NCI-H2107 treated with DMSO at 0.1 percent for 48 hours (cell line): ENCODE results near the gene ZNF410.
"Not testable (repeated sequence)": the region's sequence is repeated elsewhere in the genome, so short reads cannot be mapped to it uniquely, and the experiment has no call there.

Experiments
- DNase-seq: peaks from one replicate; lab custom pipeline; 2025; ENCODE audit not compliant: unreplicated experiment; lab: John Stamatoyannopoulos, UW

Gene ZNF410

DNA sequence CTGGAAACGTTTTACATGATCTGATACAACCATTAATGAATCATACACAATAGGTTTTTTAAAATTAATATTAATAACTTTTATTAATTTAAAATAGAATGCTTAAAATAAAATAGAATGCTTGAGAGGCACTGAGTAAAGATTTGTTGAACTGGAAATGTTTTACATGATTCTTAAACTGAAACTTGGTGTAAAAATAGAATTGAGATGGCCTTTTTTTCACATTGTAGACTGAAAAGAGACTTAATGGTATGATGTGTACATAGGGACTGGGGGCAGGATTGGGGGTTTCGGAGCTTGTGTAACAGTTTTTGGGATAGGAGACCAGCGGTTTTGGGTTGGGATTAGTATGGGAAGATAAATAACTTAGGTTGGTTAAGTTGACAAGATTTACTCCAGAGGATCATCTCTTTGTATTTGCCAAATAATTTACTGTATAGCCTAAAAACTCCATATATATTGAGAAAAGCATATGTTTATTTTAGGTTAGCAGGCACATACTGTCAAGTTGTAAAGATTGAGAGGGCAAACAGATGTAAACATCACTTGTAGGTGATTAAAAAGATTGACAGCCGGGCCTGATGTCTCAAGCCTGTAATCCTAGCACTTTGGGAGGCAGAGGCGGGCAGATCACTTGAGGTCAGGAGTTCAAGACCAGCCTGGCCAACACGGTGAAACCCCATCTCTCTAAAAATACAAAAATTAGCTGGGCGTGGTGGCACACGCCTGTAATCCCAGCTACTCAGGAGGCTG is 2.0 kb upstream of the ZNF410 start:
- DNase-seq: no peak

DNA sequence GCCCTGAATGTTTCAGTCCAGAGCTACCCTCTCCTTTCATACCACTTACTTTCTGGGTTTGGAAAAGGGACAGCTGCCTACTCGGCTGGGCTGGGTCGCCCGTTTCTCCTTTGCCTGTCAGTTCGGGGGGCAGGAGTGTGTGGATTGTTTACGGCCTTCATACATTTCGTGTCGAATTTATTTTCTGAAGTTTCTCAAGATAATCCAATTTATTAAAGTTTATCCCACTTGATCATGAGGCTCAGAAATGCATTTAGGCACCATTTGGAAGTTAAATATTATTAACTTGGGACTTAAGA is 608 bp downstream of the ZNF410 start:
- DNase-seq: no peak

DNA sequence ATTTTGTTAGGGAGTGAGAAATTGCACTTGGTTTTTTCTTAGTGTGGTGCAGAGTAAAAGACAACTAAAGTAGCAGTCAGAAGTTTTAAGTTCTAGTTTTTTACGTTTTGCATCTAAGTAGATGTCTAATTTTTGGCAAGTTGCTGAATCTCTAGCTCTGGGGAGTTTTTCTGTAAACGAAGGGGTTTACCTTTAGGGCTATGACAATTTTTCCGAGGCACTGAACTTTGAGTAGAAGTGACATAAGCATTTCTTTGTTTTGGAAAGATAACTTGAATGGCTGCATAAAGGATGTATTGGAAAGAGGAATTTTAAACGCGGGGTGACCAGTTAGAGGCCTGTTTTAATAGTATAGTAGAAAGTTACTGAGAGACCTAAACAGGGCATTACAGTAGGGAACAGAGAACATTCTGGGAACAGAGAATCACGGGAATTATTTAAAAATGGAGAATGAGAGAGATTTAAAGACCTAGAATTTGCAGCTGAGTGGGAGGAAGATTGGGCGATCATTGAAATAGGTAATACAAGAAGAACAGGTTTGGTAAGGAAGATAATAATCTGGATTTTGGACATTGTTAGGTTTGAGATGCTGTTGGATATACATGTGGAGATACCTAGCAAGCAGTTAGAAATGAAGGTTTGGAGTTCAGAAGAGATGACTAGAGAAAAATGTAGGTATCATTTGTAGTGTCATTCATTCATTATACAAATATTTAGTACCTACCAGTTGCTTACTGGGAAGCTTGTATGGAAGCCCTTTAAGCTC is 1.2 kb downstream of the ZNF410 start:
- DNase-seq: no peak

DNA sequence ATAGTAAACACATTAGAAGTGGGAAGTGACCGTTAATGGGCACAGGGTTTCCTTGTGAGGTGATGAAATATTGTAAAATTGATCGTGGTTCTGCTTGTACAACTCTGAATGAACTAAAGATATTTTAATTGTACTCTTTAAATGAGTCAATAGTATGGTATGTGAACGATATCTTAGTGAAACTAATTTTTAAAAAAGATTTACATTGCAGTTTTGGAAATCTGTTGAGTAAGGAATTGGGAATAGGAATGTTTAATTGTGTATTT is 1.7 kb downstream of the ZNF410 start:
- no peak for DNase-seq

DNA sequence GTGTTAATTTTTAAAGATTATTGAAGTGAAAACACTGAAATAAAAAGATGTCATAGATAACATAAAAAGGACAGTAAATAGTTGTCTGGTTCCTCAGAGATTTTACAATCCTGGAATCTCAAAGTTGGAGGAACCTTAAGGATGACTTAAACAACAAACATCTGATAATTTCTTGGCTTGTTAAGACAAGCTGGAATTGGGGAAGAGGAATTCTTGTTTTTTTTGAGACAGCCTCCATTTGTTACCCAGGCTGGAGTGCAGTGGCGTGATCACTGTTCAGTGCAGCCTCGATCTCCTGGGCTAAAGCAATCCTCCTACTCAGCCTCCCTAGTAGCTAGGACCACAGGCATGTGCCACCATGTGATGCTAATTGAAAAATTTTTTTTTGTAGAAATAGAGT is 2.3 kb downstream of the ZNF410 start:
- DNase-seq: no peak

DNA sequence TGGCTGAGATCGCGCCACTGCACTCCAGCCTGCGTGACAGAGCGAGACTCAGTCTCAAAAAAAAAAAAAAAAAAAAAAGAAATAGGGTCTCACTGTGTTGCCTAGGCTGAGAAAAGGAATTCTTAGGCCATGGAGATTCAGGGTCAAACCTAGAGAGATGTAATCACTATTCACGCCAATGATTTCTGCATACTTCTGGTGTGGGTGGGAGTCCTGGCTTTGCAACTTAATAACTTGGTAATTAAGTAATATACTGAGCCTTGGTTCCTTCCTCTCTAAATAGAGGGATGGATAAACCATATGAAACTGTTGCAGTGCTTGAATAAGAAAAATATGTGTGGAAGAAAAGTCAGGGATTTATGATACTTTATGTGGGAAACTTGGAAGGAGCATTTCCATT is 2.7 kb downstream of the ZNF410 start:
- DNase-seq: no peak

DNA sequence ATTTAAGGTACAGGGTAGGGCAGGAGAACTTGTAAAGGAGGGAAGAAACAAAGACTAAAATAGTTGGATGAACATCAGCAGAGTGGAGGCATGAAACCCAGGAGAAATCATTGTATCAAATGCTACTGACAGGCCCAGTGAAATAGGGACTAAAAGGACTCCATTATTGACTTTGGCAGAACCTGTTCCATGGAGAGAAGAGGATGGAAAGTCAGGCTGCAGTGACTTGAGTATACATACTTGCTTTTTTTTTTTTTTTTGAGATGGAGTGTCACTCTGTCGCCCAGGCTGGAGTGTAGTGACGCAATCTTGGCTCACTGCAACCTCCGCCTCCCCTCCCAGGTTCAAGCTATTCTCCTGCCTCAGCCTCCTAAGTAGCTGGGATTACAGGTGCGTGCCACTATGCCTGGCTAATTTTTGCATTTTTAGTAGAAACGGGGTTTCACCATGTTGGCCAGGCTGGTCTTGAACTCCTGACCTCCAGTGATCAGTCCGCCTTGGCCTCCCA is 7.6 kb downstream of the ZNF410 start:
- not testable (repeated sequence) for DNase-seq

DNA sequence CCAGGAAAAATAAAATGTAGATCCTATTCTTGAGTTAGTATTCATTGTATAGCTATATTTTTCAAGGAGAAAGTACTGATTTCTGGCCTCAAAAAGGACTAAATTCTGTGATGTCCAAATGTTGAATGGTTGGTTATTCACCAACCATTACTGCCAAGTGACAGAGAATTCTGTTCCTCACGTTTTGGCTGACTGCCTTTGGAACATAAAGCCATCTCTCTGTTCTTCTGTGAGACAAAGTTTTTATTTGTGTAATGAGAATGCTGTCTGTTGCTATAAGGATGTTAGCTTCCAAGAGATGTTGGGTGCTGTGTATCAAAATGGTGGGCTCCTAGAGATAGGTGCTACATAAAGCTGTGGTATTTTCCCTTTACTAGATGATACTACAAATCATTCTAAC is 9.3 kb downstream of the ZNF410 start:
- no peak for DNase-seq

DNA sequence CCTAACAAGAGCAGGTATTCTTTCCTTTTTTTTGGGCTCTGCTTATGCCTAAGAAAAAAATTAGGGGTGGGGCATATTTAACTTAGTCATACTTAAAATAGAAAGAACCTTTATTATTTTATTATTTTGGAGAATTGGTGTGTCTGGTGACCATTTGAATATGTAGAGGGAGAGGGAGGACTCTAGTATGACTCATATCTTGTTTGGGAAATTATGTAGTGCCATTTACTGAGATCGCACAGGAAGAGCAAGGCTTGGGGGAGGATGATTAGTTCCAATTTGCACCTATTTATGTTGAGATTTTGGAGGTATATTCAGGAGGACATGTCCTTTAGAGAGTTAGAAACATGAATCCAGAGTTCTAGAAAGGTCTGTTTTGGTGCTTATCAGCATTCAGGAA is 9.9 kb downstream of the ZNF410 start:
- DNase-seq: no peak

DNA sequence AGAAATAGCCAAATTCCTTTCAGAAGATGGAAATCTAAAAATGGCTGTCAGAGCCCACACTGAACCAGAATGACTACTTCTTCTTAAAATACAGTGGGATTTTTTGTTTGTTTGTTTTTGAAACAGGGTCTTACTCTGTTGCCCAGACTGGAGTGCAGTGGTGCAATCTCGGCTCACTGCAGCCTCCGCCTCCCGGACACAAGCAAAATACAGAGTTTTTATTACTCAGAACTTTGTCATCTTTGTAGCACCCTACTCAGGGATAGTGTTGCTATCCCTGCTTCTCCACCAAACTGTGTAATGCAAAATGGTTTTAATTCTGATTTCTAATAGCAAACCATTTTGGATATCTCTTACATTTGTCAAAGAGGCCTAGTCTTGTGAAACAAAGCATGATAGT is 16.4 kb downstream of the ZNF410 start:
- DNase-seq: no peak

DNA sequence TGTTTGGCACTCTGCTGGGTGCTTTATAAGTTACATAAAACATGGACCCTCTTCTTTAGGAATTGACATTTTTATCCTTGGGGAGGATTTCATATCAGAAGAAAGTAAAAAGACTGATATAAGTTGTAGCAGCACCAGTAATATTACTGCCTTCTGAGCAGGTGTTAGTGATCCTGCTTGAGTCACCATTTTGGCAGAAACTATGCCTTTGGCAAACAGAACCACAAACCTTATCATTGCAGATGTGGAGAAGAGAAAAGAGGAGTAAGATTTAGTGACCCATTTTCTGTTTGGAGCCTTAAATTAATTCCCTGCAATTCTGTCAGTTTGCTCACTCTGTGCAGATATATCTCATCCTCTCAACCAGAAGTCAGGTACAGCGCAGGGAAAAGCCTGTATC is 23.0 kb downstream of the ZNF410 start:
- DNase-seq: no peak

DNA sequence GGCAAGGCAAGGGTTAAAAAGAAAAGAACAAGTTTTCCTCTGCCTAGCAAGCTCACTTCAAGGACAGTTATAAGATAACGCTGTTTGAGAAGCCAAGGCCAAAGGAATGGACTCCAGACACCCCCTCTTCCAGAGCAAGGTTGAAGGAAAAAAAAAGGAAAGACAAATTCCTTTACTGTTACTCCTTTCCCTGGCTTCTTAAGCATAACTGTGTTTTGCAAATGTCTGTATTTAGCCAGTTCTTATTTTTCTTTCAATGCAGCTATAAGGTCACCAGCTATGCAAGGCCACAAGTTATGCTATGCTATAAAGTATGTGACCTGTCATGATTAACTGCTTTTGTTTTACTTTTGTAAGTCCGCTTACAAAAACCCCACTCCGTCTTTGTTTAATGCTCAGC is 26.6 kb downstream of the ZNF410 start:
- DNase-seq: no peak

DNA sequence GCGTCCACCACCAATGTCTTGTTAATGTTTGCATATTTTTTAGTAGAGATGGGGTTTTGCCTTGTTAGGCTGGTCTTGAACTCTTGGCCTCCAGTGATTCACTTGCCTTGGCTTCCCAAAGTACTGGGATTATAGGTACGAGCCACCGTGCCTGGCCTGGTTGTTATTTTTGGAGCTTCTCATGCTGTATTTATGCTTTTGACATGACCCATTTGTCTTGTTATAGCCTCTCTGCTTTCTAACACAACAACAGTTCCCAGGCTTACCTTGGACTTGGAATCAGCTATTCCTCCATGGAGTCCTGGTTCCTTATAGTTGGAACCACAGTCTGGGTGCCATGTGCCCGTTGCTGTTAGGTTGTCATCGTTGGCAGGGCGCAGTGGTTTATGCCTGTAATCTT is 29.7 kb downstream of the ZNF410 start:
- DNase-seq: no peak

DNA sequence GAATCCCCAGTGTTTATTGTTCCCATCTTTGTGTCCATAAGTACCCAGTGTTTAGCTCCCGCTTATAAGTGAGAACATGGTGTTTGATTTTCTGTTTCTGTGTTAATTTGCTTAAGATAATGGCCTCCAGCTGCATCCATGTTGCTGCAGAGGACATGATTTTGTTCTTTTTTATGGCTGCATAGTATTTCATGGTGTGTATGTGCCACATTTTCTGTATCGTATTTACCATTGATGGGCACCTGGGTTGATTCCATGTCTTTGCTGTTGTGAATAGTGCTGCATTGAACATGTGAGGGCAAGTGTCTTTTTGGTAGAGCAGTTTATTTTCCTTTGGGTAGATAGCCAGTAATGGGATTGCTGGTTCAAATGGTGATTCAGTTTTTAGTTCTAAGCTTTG is 32.8 kb downstream of the ZNF410 start:
- not testable (repeated sequence) for DNase-seq

DNA sequence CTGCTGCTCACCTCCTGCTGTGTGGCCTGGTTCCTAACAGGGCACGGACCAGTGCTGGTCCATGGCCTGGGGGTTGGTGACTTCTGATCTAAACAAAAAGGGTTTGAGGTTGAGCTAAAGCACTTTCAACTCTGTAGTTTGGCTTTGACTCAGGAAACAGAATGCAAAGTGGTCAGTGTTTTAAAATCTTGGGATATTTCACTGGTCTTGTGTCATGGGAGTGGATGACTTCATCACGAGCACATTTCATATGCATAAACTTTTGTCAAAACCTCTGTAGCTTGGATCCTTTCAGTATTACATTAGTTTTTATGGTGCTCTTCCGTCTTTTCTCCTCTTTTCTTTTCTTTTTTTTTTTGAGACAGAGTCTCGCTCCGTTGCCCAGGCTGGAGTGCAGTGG is 37.7 kb downstream of the ZNF410 start:
- DNase-seq: no peak

DNA sequence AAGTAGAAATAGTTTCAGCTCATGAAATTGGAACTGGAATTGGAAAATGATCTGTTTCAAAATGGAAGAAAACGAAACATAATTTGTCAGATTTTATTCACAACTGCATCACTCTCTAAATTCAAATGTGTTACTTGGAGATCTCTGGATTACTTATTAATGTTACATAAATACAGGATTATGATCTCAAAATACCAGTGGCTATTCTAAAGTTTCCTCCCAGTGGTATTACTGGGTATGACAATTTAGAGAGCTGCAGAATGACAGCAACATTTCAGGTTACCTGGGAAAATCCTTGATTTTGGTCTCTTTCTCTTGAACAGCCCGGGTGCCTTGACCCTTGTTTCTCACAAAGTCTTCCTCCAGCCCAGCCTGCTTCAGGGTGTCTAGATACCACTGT is 49.0 kb downstream of the ZNF410 start:
- DNase-seq: no peak

DNA sequence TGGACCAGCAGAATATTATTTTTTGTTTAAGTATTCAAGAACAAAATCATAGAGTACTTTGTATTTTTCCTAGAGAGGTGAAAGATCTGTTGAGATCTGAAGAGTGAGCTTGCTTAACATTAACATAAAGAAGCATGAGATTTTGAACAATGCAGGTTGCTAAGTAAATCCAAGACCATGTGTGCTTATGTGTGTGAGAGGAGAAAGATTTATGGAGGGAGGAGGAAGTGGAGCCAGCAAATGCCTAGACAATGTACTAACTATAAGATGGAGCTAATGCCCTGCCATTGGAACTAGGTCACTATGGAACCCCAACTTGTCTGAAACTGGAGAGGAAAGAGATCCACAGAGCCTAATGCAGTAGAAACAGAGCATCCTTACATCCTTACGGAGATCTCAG is 49.9 kb downstream of the ZNF410 start:
- DNase-seq: no peak

DNA sequence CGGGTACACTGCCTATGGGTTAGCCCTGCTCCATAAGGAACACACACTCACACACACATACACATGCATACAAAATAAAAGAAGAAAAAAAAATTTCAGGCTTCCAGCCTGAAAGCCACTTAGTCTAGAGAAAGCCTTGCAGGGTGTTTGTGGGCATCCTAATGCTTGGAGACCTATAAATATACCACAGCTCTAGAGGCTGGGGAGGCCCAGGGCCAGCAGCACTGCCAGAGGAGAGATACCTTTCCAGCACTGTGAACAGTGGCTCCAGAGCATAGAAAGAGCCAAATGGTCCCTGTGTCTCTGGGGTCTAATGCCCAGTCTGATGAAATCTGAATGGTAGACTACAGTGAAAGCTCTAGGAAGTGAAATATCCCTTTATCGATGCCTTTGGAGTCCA is 50.4 kb downstream of the ZNF410 start:
- no peak for DNase-seq

DNA sequence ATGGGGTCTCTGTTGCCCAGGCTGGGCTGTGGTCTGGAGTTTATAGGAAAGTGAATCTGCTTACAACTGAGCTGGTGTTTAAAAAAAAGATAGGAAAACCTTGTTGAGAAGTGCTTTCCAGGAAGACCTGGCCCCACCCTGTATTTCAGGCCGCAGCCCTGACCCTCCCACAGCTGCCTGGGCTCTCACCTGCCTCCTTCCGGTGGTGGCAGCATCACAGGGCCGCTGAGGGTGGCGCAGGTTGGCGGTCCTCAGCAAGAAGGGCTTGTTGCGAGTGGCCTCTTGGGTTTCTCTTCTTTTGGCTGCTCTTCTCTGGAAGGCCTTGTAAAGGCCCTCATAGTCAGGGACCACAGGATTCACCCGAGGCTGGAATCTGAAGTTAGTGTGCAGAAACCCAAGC is 55.5 kb downstream of the ZNF410 start:
- no peak for DNase-seq

DNA sequence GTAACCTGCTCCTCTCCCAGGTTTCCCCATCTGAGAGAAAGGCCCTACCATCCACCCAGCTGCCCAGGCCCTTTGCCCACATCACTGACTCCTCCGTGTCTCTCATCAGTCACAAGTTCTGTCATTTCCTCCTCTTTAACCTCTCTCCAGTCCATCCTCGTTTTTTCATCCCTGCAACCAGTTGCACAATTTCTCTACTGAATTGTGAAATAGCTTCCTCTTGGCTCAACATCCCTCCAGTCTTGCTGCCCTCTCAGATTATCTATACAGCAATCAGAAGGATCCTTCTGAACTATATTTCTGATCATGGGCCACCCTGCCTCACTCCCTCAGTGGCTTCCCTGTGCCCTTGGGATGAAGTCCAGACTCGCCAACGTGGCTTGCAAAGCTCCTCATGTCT is 56.4 kb downstream of the ZNF410 start:
- no peak for DNase-seq

DNA sequence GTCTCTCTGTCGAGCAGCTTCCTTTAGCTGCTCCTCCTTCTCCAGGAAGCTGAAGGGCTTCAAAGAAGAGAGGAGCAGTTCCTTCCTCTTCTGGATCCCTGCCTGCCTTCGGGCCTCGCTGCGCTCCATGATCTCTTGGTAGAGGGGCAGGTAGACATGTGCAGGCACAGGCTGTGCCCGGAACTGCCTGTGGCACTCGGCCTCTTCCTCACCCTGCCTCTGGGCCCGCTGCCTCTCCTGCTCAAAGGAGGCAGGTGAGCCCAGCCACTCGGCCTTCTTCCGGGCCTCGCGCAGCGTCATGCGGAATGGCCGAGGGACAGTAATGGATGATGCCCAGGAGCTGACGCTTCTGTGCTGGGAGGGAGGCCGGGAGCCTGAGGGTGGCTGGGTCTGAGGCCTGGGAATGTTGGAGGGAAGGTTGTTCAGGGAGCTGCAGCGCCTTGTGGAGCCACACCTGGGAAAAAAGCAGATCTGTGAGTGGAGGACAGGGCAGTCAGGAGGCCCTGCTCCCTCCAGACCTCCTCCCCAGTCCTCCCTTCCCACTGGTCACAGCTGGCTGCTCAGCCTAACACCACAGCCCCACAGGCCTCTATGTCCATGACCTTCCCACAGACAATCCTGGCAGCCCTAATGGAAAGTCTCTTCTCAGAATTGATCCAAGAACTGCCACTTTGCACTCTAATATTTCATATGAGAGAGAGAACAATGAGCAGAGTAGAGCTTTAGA is 57.9 kb downstream of the ZNF410 start:
- no peak for DNase-seq

DNA sequence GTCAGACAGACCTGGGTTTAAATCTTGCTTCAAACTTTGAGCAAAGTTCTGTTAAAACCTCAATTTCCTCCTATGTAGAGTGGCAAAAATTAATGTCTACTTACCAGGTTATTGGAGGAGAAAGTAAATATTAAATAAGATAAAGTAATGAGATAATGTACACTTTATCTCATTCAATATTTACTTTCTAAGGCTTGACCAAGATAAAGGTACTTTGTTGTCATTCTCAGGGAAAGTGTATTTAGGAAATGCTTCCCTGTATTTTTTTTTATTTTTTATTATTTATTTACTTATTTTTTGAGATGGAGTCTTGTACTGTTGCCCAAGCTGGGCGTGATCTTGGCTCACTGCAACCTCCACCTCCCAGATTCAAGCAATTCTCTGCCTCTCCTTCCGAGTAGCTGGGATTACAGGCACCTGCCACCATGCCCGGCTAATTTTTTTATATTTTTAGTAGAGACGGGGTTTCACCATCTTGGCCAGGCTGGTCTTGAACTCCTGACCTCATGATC is 58.6 kb downstream of the ZNF410 start:
- no peak for DNase-seq
